ENCODE results near the gene COL8A1.

Gene COL8A1

DNA sequence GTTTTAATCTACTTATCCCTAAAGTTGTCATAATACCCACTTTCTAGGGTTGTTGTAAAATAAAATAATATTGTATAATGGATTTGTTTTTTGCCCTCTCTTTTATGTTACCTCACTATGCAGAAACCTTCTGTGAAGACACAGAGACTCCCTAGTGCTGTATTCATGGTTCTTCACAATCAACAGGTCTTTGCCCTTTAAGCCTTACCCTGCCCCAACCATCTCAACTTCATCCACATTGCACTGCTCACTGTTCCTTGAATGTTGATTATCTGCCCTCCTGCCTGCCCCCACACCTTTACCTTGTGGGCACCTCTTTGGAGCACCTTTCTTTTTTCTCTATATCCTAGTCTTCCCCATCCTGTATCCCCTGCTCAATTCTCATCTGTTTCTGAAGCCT is 200.4 kb downstream of the COL8A1 start:
- no peak for TF ChIP-seq CEBPB (IDR thresholded peaks at IDR 0.05)

DNA sequence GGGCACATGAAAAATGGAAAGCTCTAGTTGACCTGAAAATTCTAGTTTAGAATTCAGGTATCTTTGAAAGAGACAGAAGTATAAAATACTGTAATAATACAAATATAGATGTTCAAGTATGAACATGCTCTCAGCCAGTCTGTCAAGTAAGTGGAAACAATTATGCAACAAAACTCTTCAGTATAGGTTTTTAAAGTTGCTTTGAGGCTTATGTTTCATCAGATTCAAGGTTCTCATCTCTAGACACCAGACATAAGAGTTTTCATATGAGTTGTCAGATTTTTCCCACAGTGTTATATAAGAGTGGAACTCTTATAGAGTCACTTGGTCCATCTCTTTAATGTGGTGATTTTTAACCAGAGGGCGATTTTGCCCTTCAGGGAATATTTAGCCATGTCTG is 201.2 kb downstream of the COL8A1 start:
- TF ChIP-seq TAF1 (IDR thresholded peaks at IDR 0.05; ENCODE audit: low read depth), result no peak
- TF ChIP-seq, protein P1, sequence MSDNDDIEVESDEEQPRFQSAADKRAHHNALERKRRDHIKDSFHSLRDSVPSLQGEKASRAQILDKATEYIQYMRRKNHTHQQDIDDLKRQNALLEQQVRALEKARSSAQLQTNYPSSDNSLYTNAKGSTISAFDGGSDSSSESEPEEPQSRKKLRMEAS (IDR thresholded peaks at IDR 0.05), result no peak
- TF ChIP-seq NFIC (IDR thresholded peaks at IDR 0.05), result no peak
- no peak for TF ChIP-seq CREB1 (IDR thresholded peaks at IDR 0.05; ENCODE audit: low read depth)
- no peak for TF ChIP-seq TEAD4 (IDR thresholded peaks at IDR 0.05)
- no peak for TF ChIP-seq ZBTB7A (IDR thresholded peaks at IDR 0.05; ENCODE audit: low read depth)
- TF ChIP-seq TCF12 (IDR thresholded peaks at IDR 0.05; ENCODE audit: low read depth), result no peak
- TF ChIP-seq, protein P2, sequence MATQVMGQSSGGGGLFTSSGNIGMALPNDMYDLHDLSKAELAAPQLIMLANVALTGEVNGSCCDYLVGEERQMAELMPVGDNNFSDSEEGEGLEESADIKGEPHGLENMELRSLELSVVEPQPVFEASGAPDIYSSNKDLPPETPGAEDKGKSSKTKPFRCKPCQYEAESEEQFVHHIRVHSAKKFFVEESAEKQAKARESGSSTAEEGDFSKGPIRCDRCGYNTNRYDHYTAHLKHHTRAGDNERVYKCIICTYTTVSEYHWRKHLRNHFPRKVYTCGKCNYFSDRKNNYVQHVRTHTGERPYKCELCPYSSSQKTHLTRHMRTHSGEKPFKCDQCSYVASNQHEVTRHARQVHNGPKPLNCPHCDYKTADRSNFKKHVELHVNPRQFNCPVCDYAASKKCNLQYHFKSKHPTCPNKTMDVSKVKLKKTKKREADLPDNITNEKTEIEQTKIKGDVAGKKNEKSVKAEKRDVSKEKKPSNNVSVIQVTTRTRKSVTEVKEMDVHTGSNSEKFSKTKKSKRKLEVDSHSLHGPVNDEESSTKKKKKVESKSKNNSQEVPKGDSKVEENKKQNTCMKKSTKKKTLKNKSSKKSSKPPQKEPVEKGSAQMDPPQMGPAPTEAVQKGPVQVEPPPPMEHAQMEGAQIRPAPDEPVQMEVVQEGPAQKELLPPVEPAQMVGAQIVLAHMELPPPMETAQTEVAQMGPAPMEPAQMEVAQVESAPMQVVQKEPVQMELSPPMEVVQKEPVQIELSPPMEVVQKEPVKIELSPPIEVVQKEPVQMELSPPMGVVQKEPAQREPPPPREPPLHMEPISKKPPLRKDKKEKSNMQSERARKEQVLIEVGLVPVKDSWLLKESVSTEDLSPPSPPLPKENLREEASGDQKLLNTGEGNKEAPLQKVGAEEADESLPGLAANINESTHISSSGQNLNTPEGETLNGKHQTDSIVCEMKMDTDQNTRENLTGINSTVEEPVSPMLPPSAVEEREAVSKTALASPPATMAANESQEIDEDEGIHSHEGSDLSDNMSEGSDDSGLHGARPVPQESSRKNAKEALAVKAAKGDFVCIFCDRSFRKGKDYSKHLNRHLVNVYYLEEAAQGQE (IDR thresholded peaks at IDR 0.05; ENCODE audit: low read depth), result no peak
- no peak for TF ChIP-seq YY1 (IDR thresholded peaks at IDR 0.05; ENCODE audit: low read depth)
- TF ChIP-seq FOXM1 (IDR thresholded peaks at IDR 0.05; ENCODE audit: borderline replicate concordance, low read depth), result no peak

DNA sequence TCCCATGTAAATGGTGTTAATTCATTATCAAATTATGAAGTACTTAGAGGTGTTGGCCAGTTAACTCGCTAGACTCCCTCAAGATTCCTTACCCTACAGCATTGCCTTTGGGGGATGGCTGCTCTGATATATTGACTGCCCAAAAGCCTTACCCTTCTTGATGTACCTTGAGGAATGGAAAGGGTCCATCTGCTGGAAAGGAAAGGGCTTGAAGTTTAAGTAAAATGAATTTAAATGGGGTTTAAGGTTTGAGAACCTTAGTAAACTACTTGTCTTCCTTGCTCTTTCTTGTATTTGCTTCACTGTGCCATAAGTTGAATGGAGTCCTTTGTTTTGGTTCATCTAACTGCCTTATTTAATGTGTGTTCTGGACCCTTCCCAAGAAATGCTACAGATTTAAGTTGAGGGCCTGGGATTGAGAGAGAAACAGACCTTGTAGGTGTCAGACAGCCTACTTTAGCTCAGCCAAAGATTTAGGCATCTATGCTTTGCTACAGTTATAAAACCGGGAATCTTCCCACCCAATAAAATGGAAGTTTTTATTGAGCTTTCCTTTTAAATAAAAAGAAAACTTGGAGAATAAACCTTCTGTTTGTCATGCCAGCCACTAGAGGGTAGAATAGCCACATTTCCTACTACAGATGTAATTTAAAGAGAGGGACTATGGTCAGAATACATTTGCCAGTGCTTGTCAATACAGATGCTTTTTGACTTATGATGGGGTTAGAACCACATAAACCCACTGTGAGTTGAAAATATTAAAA is 204.6 kb downstream of the COL8A1 start:
- TF ChIP-seq TEAD4 (IDR thresholded peaks at IDR 0.05) (peak; percentile 69), RAD21 (IDR thresholded peaks at IDR 0.05; ENCODE audit: low read depth) (peak; percentile 75), NFIC (IDR thresholded peaks at IDR 0.05) (peak; percentile 8; the same call in 1 of the 2 replicates)
- TF ChIP-seq, protein P1 (IDR thresholded peaks at IDR 0.05), result no peak

DNA sequence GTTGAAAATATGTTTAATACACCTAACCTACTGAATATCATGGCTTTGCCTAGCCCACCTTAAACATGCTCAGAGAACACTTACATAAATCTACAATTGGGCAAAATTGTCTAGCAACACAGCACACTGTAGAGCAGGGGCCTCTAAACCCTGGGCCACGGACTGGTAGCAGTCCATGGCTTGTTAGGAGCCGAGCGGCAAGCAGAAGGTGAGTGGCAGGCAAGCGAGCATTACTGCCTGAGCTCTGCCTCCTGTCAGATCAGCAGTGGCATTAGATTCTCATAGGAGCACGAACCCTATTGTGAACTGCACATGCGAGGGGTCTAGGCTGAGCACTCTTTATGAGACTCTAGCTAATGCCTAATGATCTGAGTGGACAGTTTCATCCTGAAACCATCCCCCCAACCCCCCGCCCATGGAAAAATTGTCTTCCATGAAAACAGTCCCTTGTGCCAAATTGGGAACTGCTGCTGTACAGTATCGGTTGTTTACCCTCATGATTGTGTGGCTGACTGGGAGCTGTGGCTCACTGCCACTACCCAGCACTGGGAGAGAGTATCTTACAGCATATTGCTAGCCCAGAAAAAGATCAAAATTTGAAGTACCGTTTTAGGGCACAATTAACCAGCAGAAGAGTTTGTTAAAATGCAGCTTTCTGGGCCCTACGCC is 205.3 kb downstream of the COL8A1 start:
- TF ChIP-seq EP300 (IDR thresholded peaks at IDR 0.05; ENCODE audit: borderline replicate concordance) (no peak), TAF1 (IDR thresholded peaks at IDR 0.05; ENCODE audit: low read depth) (no peak), TCF12 (IDR thresholded peaks at IDR 0.05; ENCODE audit: low read depth) (no peak), CEBPB (IDR thresholded peaks at IDR 0.05) (no peak), YY1 (IDR thresholded peaks at IDR 0.05; ENCODE audit: low read depth) (no peak), EGR1 (IDR thresholded peaks at IDR 0.05) (no peak), RAD21 (IDR thresholded peaks at IDR 0.05; ENCODE audit: low read depth) (no peak)
- TF ChIP-seq, protein P1 (IDR thresholded peaks at IDR 0.05), result no peak
- TF ChIP-seq, protein P2 (IDR thresholded peaks at IDR 0.05; ENCODE audit: low read depth), result no peak

DNA sequence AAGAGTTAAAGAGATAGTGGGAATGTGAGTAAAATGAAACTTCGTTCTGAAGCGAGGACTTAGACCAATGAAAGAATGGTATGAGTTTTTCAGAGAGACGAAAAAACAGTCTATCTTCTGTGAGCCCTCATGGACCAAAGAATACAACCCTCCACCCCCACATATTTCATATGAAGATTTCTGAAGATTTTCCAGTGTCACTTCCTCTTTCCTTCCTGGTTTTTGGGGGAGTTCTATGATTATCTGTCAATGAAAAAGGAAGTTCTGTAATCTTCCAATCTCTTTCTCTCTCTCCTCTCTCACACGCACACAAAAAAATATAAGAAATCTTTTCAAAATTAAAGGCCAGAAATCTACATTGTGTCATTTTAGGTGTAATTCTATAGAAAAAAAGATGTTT is 206.9 kb downstream of the COL8A1 start:
- TF ChIP-seq TCF12 (IDR thresholded peaks at IDR 0.05; ENCODE audit: low read depth), result no peak
- no peak for TF ChIP-seq TEAD4 (IDR thresholded peaks at IDR 0.05)

DNA sequence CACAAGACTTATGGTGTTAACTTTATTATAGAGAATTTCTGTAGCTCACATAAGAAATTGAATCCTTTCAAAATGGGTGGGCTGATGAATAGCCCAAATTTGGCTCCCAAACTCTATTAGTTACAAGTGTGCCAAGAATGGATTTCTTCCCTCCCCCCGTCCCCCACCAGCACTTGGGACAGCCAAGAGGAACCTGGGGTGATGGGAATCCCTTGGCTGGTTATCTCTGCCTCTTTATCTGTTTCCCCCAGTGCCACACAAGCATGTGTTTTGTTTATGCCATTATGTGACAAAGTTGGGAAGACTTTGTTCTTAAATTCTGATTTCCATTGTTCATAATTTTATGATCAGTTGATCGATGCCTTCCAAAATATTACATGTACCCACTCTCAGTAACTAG is 207.6 kb downstream of the COL8A1 start:
- TF ChIP-seq FOXM1 (IDR thresholded peaks at IDR 0.05; ENCODE audit: borderline replicate concordance, low read depth) (no peak), CEBPB (IDR thresholded peaks at IDR 0.05) (no peak), NFIC (IDR thresholded peaks at IDR 0.05) (no peak), RAD21 (IDR thresholded peaks at IDR 0.05; ENCODE audit: low read depth) (no peak), ZBTB7A (IDR thresholded peaks at IDR 0.05; ENCODE audit: low read depth) (no peak), EP300 (IDR thresholded peaks at IDR 0.05; ENCODE audit: borderline replicate concordance) (no peak), CREB1 (IDR thresholded peaks at IDR 0.05; ENCODE audit: low read depth) (no peak), TAF1 (IDR thresholded peaks at IDR 0.05; ENCODE audit: low read depth) (no peak)
- TF ChIP-seq, protein P2 (IDR thresholded peaks at IDR 0.05; ENCODE audit: low read depth), result no peak
- TF ChIP-seq, protein P1 (IDR thresholded peaks at IDR 0.05), result no peak
- TF ChIP-seq, protein P3, sequence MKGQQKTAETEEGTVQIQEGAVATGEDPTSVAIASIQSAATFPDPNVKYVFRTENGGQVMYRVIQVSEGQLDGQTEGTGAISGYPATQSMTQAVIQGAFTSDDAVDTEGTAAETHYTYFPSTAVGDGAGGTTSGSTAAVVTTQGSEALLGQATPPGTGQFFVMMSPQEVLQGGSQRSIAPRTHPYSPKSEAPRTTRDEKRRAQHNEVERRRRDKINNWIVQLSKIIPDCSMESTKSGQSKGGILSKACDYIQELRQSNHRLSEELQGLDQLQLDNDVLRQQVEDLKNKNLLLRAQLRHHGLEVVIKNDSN (IDR thresholded peaks at IDR 0.05), result no peak
